ENCODE measurements around the gene CYP1A1.
A peak's percentile ranks its signal among the peaks of the same experiment; 100 is the strongest.

CYP1A1 gene

GRCh38 chr15:74709011-74709410 is 16.3 kb downstream of the CYP1A1 start:
- Histone ChIP-seq H3K9me3 (no peaks in the 10 kb centered on the region), H3K27ac (peak overlapping the region; percentile 8), H3K27me3 (peaks cover 23% of the 10 kb centered on the region), H3K4me3 (ENCODE audit: low read depth in 1 of 2, low read length in 1 of 2) (no peak overlapping the region), H3K36me3 (no peaks in the 10 kb centered on the region), H3K4me1 (ENCODE audit: control insufficient read depth in 1 of 2, insufficient read depth in 1 of 2, low read depth in 1 of 2, low read length in 1 of 2) (peaks cover 40 to 45% of the 10 kb centered on the region in 2 experiments)
- no peak for TF ChIP-seq CTCF (IDR thresholded peaks at IDR 0.05)

DNA sequence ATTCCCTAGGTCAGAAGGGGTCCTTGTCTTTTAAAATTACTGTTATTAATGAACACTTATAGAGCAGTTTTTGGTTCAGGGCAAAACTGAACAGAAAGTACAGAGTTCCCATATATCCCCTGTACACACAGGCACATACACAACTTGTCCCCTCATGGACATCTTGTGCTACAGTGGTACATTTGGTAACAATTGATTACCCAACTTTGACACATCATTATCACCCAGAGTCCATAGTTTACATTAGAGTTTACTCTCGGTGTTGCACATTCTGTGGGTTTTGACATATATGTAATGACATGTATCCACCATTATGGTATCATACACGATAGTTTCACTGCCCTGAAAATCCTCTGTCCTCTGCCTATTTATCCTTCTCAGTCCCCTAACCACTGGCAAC is 28.5 kb downstream of the CYP1A1 start:
- H3K27ac ChIP-seq, result no peak overlapping the region
- peaks cover 53% of the 10 kb centered on the region for H3K27me3 ChIP-seq
- H3K4me3 ChIP-seq (ENCODE audit: low read depth in 1 of 2, low read length in 1 of 2), result peak overlapping the region; percentile 84 to 98

DNA sequence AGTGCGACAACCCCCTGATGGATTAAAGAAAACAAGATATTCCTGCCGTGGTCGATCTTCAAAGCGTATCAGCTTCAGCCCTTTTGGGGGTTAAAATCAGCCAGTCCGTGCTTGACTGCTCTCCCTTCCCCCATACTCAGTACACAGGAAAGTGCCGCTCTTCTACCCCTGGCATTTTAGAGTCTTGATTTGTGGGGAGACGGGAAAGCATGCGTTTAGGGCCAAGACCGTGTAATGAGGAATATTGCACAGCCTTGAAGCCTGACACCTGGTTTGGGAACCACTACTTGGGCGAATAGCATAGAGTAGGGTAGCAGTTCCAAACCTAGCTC is 29.0 kb downstream of the CYP1A1 start:
- H3K27me3 ChIP-seq, result peaks cover 49% of the 10 kb centered on the region
- no peaks in the 10 kb centered on the region for H3K9me3 ChIP-seq
- TF ChIP-seq CTCF (IDR thresholded peaks at IDR 0.05), result no peak
- peaks cover 10 to 15% of the 10 kb centered on the region in 2 experiments for H3K4me1 ChIP-seq (ENCODE audit: control insufficient read depth in 1 of 2, insufficient read depth in 1 of 2, low read depth in 1 of 2, low read length in 1 of 2)
- peak overlapping the region; percentile 66 for H3K27ac ChIP-seq
- peak overlapping the region; percentile 84 to 98 for H3K4me3 ChIP-seq (ENCODE audit: low read depth in 1 of 2, low read length in 1 of 2)
- no peaks in the 10 kb centered on the region for H3K36me3 ChIP-seq

More for the DNA sequence above, 28.5 kb downstream of the CYP1A1 start:
- Histone ChIP-seq H3K9me3 (no peaks in the 10 kb centered on the region), H3K36me3 (no peaks in the 10 kb centered on the region), H3K4me1 (ENCODE audit: control insufficient read depth in 1 of 2, insufficient read depth in 1 of 2, low read depth in 1 of 2, low read length in 1 of 2) (peaks cover 10 to 15% of the 10 kb centered on the region in 2 experiments)
- no peak for TF ChIP-seq CTCF (IDR thresholded peaks at IDR 0.05)

GRCh38 chr15:74695597-74696397 is 29.5 kb downstream of the CYP1A1 start, which contains the start of gene EDC3:
Gene EDC3, minus strand, starts transcription at chr15:74696024. Its CDS starts 20,900 bp downstream, at chr15:74675124.
- H3K36me3 ChIP-seq, result no peaks in the 10 kb centered on the region
- peaks cover 43% of the 10 kb centered on the region for H3K27me3 ChIP-seq
- TF ChIP-seq CTCF (IDR thresholded peaks at IDR 0.05), result no peak

DNA sequence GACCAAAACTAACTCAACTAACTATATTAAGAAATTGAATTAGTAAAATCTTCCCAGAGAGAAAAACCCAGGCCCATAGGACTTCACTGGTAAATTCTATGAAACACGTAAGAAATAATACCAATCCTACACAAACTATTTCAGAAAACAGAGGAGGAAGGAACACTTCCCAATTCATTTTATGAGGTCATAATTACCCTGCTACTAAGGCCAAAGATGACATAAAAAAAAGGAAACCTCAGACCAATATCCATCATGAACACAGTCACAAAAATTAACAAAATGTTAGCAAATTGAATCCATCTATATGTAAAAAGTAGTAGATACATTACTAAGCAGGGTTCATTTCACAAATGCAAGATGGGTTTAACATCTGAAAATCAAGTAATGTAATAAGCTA is 33.0 kb downstream of the CYP1A1 start:
- Histone ChIP-seq H3K4me1 (ENCODE audit: control insufficient read depth in 1 of 2, insufficient read depth in 1 of 2, low read depth in 1 of 2, low read length in 1 of 2) (peaks cover 10 to 15% of the 10 kb centered on the region in 2 experiments), H3K27me3 (peaks cover 8% of the 10 kb centered on the region), H3K27ac (no peak overlapping the region), H3K36me3 (no peaks in the 10 kb centered on the region), H3K9me3 (no peaks in the 10 kb centered on the region), H3K4me3 (ENCODE audit: low read depth in 1 of 2, low read length in 1 of 2) (no peak overlapping the region)
- TF ChIP-seq CTCF (IDR thresholded peaks at IDR 0.05), result no peak

More at GRCh38 chr15:74695597-74696397, 29.5 kb downstream of the CYP1A1 start, which contains the start of gene EDC3:
- peak within 1 kb of the TSS; percentile 66 for H3K27ac ChIP-seq
- H3K4me3 ChIP-seq (ENCODE audit: low read depth in 1 of 2, low read length in 1 of 2), result peak within 1 kb of the TSS; percentile 84 to 98
- no peaks in the 10 kb centered on the region for H3K9me3 ChIP-seq
- peaks cover 10 to 15% of the 10 kb centered on the region in 2 experiments for H3K4me1 ChIP-seq (ENCODE audit: control insufficient read depth in 1 of 2, insufficient read depth in 1 of 2, low read depth in 1 of 2, low read length in 1 of 2)
